Fibroblast of skin of left quadriceps (primary cell): ENCODE data around the gene CDPF1.

Source experiments
- DNase-seq, 2 experiments: peaks; one replicate each; pipeline ENCODE4 v3.0.0-alpha.2; 2013; ENCODE audit warnings: low read depth in 2 of 2

CDPF1 gene

GRCh38 chr22:46256358-46256958, 6.4 kb upstream of the CDPF1 start:
- no peak for DNase-seq

GRCh38 chr22:46251816-46252380, 1.8 kb upstream of the CDPF1 start:
- DNase-seq = no peak

DNA sequence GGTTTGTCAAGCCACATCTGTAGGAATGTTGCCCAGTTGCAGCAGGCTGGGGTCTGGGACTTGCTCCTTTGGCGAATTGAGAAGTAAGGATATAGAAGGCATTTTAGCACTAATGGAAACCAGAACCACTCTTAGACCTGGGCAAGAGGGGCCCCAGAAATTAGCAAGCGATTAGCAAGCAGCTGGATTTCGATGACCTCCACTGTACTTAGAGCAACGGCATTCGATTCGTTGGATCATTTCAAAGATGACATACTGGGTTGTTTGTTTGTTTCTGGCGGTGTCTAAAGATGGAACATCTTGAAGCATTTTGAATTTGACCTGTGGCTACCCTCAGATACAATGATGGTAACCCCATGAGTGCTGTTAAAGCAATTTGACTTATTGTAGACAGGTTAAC, 1.2 kb upstream of the CDPF1 start:
- no peak for DNase-seq

DNA sequence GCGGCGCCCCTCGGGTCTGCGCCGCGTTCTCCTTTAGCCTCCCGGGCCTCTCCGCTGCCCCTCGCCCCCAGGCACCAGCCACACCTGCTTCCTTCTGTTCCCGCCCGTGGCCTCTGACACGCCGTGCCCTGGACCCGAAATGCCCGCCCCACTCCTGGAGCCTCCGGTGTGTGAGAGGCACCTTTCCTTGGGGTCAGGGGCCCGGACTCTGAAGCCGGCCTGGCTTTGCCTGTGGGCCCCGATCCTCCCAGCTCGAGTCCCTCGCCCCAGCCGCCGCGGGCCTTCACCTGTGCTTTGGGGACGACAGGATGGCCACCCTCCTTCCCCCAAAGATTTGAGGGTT, 661 bp upstream of the CDPF1 start:
- DNase-seq = no peak

- DNase-seq = no peak
Observed at GRCh38 chr22:46247443-46247975, 2.6 kb downstream of the CDPF1 start.

DNA sequence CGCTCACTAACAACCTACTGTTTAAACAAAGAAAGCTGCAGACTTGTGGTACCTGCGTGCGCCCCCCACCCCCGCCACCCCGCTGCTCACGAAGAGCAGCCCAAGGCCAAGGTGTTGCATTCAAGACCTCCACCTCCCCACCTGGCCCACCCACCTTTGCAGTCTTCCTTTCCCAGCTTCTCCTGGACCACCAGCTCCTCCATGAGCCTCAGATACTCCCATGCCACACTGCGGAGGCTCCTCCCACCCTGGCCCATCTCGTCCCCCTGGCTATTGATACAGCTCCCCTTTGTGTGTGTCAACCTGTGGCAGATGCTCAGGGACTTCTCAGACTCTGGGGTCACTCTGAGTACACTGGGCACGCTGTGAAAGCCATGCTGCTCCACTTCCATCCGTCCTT, 3.9 kb downstream of the CDPF1 start:
- DNase-seq = no peak

- DNase-seq = no peak
Observed at GRCh38 chr22:46245511-46245910, 4.6 kb downstream of the CDPF1 start.

GRCh38 chr22:46244771-46245170, 5.3 kb downstream of the CDPF1 start:
- no peak for DNase-seq

GRCh38 chr22:46242076-46242475, 8.0 kb downstream of the CDPF1 start:
- DNase-seq = no peak

DNA sequence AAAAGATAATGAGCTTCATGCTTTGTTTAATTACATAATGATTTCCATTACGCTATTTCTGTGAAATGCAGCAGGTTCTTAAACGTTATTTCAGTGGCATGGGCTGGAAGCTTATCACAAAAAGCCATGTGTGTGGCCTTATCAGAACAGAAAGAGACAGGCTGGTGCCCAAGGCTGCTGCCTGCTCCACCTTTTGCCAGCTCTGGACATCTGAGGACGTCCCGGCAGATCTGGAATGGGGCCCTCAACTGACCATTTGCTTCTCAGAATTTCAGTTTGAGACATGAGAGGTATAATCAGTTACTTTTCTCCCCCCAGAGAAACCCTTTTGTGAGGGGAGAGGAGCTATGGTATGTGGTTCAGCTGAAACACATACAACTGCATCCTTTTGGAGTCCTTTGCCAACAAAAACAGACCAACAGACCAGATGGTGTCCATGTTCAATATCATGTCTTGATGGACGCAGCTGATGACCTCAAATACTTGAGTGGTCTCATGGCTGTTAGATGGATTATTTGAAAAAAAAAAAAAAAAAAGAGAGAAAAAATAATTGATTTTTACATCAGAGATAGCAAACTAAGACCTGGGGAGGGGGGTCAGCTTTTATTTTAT, 8.6 kb downstream of the CDPF1 start:
- DNase-seq = no peak

GRCh38 chr22:46240907-46241306, 9.2 kb downstream of the CDPF1 start:
- DNase-seq = no peak

- no peak for DNase-seq
Observed at GRCh38 chr22:46240506-46240905, 9.6 kb downstream of the CDPF1 start.

GRCh38 chr22:46240073-46240472, 10.0 kb downstream of the CDPF1 start:
- DNase-seq = no peak

- no peak for DNase-seq
Observed at GRCh38 chr22:46239261-46240048, 10.6 kb downstream of the CDPF1 start.

DNA sequence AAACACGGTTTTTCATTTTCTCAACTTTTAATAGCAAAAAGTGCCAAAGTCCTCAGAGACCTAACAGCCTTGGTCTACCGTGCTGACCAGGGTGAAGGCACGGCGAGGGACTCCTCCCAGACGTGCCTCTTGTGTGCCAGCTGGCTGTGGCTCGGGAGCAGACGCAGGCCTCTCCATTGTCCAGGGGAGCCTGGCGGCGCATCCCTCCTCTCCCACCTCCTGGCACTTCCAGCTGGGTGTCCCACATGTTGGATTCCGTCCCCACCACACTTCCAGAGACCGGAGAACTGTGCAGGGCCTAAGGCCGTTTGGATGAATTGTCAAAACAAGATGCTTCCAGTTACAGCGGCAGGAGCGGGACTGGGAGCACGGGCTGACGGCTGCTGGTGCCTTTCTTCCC, 11.6 kb downstream of the CDPF1 start:
- no peak for DNase-seq

GRCh38 chr22:46237453-46238124, 12.5 kb downstream of the CDPF1 start:
- DNase-seq = no peak

- DNase-seq = no peak
Observed at GRCh38 chr22:46234969-46235368, 15.1 kb downstream of the CDPF1 start.

DNA sequence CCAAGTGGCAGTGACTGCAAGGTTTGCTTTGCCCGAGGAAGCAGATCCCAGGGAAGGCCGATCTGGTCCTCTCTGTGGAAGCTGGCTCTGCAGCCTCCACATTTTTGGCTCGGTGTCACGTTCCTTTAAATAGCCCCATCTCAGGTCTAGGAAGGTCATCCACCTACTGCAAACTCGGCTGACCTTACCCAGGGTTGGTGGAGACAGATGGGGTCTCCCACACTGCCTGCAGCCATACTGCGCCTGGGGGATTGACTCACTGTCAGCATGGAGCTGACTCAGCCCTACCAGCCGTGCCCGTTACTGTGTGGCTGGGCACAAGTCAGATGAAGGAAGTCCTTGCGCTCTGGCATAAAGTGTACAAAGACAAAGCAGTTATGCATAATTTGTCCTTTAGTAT, 16.9 kb downstream of the CDPF1 start:
- no peak for DNase-seq

GRCh38 chr22:46230262-46230901, 19.7 kb downstream of the CDPF1 start:
- no peak for DNase-seq

GRCh38 chr22:46229701-46230100, 20.4 kb downstream of the CDPF1 start:
- DNase-seq = no peak

GRCh38 chr22:46226577-46226976, 23.5 kb downstream of the CDPF1 start:
- no peak for DNase-seq

- no peak for DNase-seq
Observed at GRCh38 chr22:46225631-46226030, 24.5 kb downstream of the CDPF1 start.
